ENCODE results near the gene AZIN2. TPM values are rescaled to one million over a fixed set of nuclear protein-coding genes. Genes with fewer than 3 reads are reported as not detected.

Gene AZIN2
- total and polyA plus RNA-seq, 10 of the 15 experiments (the other 5 are each of a cell fraction or from before 2014, with no cell fraction given), result 0.02 to 0.85 (median 0.23) TPM

GRCh38 chr1:33049371-33049770 lies 31.6 kb upstream of the AZIN2 start:
- CTCF ChIA-PET, result interaction anchor here (0.5 to 1.7 kb wide), 4 partner anchors 43 to 117 kb away, joined by 3 to 6 read pairs (median 3); no protein-coding TSS in a partner anchor
- H2AFZ ChIP-seq (ENCODE audit: control insufficient read depth, low read depth, low read length), result no peak overlapping the region
- SMC1A ChIA-PET (ENCODE audit: uncharacterized antibody, unreplicated experiment), result no interaction called here
- no peaks in the 10 kb centered on the region for H4K20me1 ChIP-seq (ENCODE audit: control insufficient read depth, insufficient read depth)
- no peaks in the 10 kb centered on the region for H3K4me1 ChIP-seq (ENCODE audit: control insufficient read depth, insufficient read depth, low read length)
- no peaks in the 10 kb centered on the region for H3K9me3 ChIP-seq (replicated peaks; ENCODE audit: control insufficient read depth, insufficient read depth, low read length)
- BruUV-seq (replicated peaks), result no TSS peak
- no peak overlapping the region for H3K4me2 ChIP-seq (ENCODE audit: control insufficient read depth, insufficient read depth)
- H3K79me2 ChIP-seq (ENCODE audit: control insufficient read depth, insufficient read depth, low read length), result no peaks in the 10 kb centered on the region
- TF ChIP-seq BMI1 (IDR thresholded peaks at IDR 0.05; ENCODE audit: borderline replicate concordance) (no peak), NFYB (IDR thresholded peaks at IDR 0.05; ENCODE audit: insufficient read depth, low read depth, low read length) (no peak), BRCA1 (IDR thresholded peaks at IDR 0.05; ENCODE audit: low read depth, low read length) (no peak)
- FAIRE-seq, result no peak
- no peaks in the 10 kb centered on the region; a peak in 1 of 4 replicates for H3K27me3 ChIP-seq (replicated peaks in 1 of 2; ENCODE audit: control insufficient read depth in 2 of 2, insufficient read depth in 2 of 2, low read length in 1 of 2)
- no peaks in the 10 kb centered on the region for H3K36me3 ChIP-seq (ENCODE audit: control insufficient read depth in 2 of 2, insufficient read depth in 2 of 2, low read length in 1 of 2)
- RAD21 ChIA-PET (ENCODE audit: unreplicated experiment), result no interaction called here
- intact Hi-C loops (cut with micrococcal nuclease; ENCODE audit: unreplicated experiment), result no loop called here
- no peak overlapping the region for H3K27ac ChIP-seq (ENCODE audit: control insufficient read depth, insufficient read depth)
- no peak for DNase-seq (ENCODE audit: low read depth, low spot score)
- WGBS (ENCODE audit: insufficient coverage, insufficient replicate concordance, low lambda C conversion rate, missing lambda C conversion rate), result 26% methylated on average over 7 of the region's 7 CpGs
- ATAC-seq, result no peak
- in situ Hi-C loops (cut with MboI), result no loop called here
- H3K4me3 ChIP-seq, result no peak overlapping the region
- H3K9ac ChIP-seq (ENCODE audit: control insufficient read depth, insufficient read depth, low read length), result no peak overlapping the region
- POLR2A ChIA-PET, result no interaction called here

- ChIA-PET CTCF (interaction anchor here (1.7 kb wide), 1 partner anchor 117 kb away, joined by 6 read pairs; no protein-coding TSS in a partner anchor), RAD21 (ENCODE audit: unreplicated experiment) (interaction anchor here (1.2 kb wide), 1 partner anchor 175 kb away, joined by 3 read pairs; no protein-coding TSS in a partner anchor), POLR2A (no interaction called here), SMC1A (ENCODE audit: uncharacterized antibody, unreplicated experiment) (interaction anchor here (0.9 to 1.0 kb wide), 2 partner anchors 15 to 58 kb away, joined by 3 read pairs; no protein-coding TSS in a partner anchor)
- H2AFZ ChIP-seq (ENCODE audit: control insufficient read depth, low read depth, low read length), result no peak overlapping the region
- no peaks in the 10 kb centered on the region for H3K9me3 ChIP-seq (replicated peaks; ENCODE audit: control insufficient read depth, insufficient read depth, low read length)
- WGBS (ENCODE audit: insufficient coverage, insufficient replicate concordance, low lambda C conversion rate, missing lambda C conversion rate), result 84% methylated on average over 17 of the region's 17 CpGs
- H3K4me2 ChIP-seq (ENCODE audit: control insufficient read depth, insufficient read depth), result no peak overlapping the region
- H3K4me1 ChIP-seq (ENCODE audit: control insufficient read depth, insufficient read depth, low read length), result no peaks in the 10 kb centered on the region
- H3K27ac ChIP-seq (ENCODE audit: control insufficient read depth, insufficient read depth), result no peak overlapping the region
- ATAC-seq (no peak), FAIRE-seq (no peak), DNase-seq (ENCODE audit: low read depth, low spot score) (no peak)
- H3K36me3 ChIP-seq (ENCODE audit: control insufficient read depth in 2 of 2, insufficient read depth in 2 of 2, low read length in 1 of 2), result no peaks in the 10 kb centered on the region
- no peaks in the 10 kb centered on the region for H3K27me3 ChIP-seq (replicated peaks in 1 of 2; ENCODE audit: control insufficient read depth in 2 of 2, insufficient read depth in 2 of 2, low read length in 1 of 2)
- no peak overlapping the region for H3K4me3 ChIP-seq
- intact Hi-C loops (cut with micrococcal nuclease; ENCODE audit: unreplicated experiment) (no loop called here), in situ Hi-C loops (cut with MboI) (no loop called here)
- H4K20me1 ChIP-seq (ENCODE audit: control insufficient read depth, insufficient read depth), result no peaks in the 10 kb centered on the region
- H3K9ac ChIP-seq (ENCODE audit: control insufficient read depth, insufficient read depth, low read length), result no peak overlapping the region
- no peaks in the 10 kb centered on the region for H3K79me2 ChIP-seq (ENCODE audit: control insufficient read depth, insufficient read depth, low read length)
- BruUV-seq (replicated peaks), result no TSS peak
- TF ChIP-seq CHD4 (IDR thresholded peaks at IDR 0.05) (no peak), BCL11A (IDR thresholded peaks at IDR 0.05; ENCODE audit: low read depth, low read length) (no peak), BMI1 (IDR thresholded peaks at IDR 0.05; ENCODE audit: borderline replicate concordance) (no peak), SIX5 (IDR thresholded peaks at IDR 0.05; ENCODE audit: low read depth, low read length, severe bottlenecking) (no peak), BACH1 (IDR thresholded peaks at IDR 0.05; ENCODE audit: borderline replicate concordance) (no peak), POLR2AphosphoS5 (IDR thresholded peaks at IDR 0.05; ENCODE audit: low read length) (no peak), NFYB (IDR thresholded peaks at IDR 0.05; ENCODE audit: insufficient read depth, low read depth, low read length) (no peak), EP300 (IDR thresholded peaks at IDR 0.05; ENCODE audit: borderline replicate concordance in 1 of 2, control insufficient read depth in 1 of 2, low read depth in 2 of 2, low read length in 2 of 2) (no peak), SUPT20H (IDR thresholded peaks at IDR 0.05; ENCODE audit: borderline replicate concordance, control insufficient read depth, low read depth, low read length) (no peak), CHD2 (IDR thresholded peaks at IDR 0.05; ENCODE audit: borderline replicate concordance, low read depth, low read length) (no peak), RAD51 (IDR thresholded peaks at IDR 0.05) (no peak), MTA3 (IDR thresholded peaks at IDR 0.05; ENCODE audit: borderline replicate concordance, low read length) (no peak), POU2F2 (IDR thresholded peaks at IDR 0.05; ENCODE audit: borderline replicate concordance, low read depth, low read length) (no peak), CEBPB (IDR thresholded peaks at IDR 0.05; ENCODE audit: borderline replicate concordance in 1 of 2, low read depth in 2 of 2, low read length in 2 of 2) (no peak)
These were observed 30.5 kb upstream of the AZIN2 start for GRCh38 chr1:33050221-33051076.
